GM21526 (cell line): Measurements from ENCODE around the gene ELOVL7.
"Not testable (repeated sequence)": the region's sequence is repeated elsewhere in the genome, so short reads cannot be mapped to it uniquely, and the experiment has no call there.

Experiments used
- ATAC-seq: cut with Tn5 transposase; IDR thresholded peaks from one replicate; pipeline ENCODE4 v1.9.1; 2021; ENCODE audit warnings: moderate library complexity; ENCODE audit not compliant: unreplicated experiment, low FRiP score

The ELOVL7 gene

GRCh38 chr5:60797482-60798153 is 46.5 kb downstream of the ELOVL7 start:
- ATAC-seq = no peak

GRCh38 chr5:60795424-60795950 is 48.6 kb downstream of the ELOVL7 start:
- not testable (repeated sequence) for ATAC-seq

DNA sequence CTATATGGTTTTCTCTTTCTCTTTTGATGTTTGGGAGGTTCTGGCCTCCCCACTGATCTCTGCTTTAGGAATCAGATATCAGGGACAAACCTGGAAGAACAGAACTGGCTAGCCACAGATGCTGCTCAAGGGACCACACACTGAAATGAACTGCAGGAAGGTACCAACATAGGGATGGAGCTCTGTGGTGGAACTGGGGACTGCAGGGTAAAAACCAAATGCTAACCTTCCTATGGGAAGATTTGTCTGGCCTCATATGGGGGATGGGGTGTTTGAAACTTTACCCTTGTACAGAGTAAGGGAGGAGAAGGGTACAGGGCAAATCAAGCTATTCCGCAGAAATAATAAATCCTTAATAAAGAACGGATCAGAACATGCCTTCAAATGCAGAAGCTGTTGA is 49.4 kb downstream of the ELOVL7 start:
- ATAC-seq = no peak

DNA sequence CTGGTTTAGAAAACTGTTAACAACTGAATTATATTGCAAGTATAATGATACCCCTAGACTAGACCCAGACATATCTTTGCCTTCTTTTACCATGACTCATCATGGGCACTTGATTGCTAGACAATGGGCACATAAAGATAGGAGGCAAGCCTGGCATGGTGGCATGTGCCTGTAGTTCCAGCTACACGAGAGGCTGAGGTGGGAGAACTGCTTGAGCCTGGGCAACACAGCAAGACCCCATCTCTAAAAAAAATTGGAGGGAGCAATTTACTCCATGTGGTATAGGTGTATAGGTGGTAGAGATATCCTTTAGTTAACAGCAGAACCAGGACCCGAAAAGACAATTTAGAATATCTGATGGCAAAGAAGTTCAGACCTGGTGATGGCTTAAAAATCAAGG is 51.6 kb downstream of the ELOVL7 start:
- no peak for ATAC-seq

GRCh38 chr5:60789551-60789950 is 54.5 kb downstream of the ELOVL7 start:
- ATAC-seq = no peak

DNA sequence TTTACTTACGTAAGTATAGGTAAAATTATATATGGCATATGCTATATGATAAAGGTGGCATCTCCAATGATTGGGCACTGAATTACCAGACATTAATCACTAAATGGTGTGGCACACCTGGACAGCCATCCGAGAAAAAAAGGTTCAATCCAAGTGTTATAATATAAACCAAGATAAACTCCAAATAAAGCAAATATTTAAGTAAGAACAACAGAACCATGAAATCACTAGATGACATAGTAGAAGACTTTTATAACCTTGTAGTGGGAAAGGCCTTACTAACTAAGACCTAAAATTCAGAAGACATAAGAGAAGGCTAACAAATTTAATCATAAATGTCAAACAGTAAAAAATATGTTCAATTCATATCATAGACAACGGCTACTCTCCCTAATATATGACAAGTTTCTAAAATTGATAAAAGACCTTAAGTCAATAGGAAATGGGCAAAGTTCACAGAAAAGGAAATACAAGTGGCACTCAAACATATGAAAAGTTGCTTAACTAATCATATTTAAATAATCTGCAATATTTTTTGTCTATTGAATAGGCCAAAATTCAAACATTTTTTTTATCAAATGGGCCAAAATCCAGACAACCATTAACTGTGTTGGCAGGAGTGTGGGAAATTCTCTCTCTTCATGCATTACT is 55.1 kb downstream of the ELOVL7 start:
- ATAC-seq = no peak

GRCh38 chr5:60779466-60779865 is 64.6 kb downstream of the ELOVL7 start:
- no peak for ATAC-seq

DNA sequence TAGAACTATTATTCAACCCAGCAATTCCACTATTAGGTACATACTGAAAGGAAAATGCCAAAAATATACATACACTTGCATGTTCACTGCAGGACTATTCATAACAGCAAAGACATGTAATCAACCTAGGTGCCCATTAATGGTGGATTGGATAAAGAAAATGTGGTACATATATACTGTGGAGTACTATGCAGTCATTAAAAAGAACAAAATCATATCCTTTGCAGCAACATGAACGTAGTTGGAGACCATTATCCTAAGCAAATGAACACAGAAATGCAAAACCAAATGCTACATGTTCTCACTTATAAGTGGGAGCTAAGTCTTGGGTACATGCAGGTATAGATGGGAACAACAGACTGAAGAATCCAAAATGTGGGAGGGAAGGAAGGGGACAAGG is 67.7 kb downstream of the ELOVL7 start:
- ATAC-seq = no peak

DNA sequence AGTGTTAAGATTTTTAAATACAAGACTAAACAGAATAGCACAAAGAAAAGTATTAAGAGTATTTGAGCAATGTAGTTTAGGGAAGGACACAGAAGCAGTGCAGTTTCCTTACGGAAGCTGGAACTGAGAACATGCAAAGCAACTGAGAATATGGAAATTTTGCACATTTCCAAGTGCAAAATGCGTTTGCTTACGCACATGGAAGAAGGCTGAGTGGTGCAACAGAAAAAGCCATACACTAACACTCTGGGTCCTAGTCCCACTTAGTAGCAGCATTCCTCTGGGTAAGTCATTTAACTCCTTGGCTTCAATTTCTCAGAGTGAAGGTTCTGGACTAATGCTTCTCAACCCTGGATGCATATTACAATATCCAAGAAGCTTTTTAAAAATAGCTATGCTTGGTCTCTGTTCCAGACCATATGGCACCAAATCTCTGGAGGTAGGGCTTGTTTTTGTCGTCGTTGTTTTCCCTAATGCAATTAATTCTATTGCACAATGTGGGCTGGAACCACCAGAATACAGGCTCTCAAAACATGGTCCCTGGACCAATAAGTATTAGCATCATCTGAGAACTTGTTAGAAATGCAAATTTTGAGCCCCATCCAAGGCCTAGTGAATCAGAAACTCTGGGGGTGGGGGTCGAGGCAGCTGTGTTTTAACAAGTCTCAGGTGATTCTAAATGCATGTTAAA is 78.9 kb downstream of the ELOVL7 start:
- no peak for ATAC-seq

- no peak for ATAC-seq
These were observed 81.0 kb downstream of the ELOVL7 start for GRCh38 chr5:60763061-60763460.

- no peak for ATAC-seq
These were observed 89.6 kb downstream of the ELOVL7 start for GRCh38 chr5:60754495-60754894.

DNA sequence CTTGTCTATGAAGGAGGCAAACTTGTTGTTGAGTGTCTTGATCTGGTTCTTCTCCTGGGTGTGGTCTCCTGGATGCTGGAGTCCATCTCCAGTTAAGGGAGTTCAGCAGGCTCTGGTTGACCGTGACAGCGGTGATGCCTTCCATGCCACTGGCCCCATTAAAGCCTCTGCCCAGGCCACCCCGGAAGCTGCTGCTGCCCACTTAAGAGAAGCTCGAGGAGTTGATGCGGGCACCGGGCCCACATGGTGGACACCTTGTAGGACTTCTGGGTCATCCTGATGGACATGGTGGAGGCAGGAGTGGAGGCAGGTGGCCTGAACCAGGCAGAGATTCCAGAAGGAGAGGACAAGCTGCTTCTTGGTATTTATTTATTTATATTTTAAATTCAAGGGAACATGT is 99.4 kb downstream of the ELOVL7 start:
- no peak for ATAC-seq

GRCh38 chr5:60743511-60744314 is 100.4 kb downstream of the ELOVL7 start:
- ATAC-seq = no peak

DNA sequence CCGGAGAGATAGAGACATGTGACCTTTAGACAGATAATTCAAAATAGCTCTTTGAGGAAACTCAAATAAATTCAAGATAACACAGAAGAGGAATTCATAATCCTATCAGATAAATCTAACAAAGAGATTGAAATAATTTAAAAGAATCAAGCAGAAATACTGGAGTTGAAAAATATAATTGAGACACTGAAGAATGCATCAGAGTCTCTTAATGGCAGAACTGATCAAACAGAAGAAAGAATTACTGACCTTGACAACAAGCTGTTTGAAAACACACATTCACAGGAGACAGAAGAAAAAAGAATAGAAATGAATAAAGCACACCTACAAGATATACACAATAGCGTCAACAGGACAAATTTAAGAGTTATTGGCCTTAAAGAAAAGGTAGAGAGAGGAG is 103.7 kb downstream of the ELOVL7 start:
- no peak for ATAC-seq

GRCh38 chr5:60738933-60739332 is 105.1 kb downstream of the ELOVL7 start:
- ATAC-seq = no peak

DNA sequence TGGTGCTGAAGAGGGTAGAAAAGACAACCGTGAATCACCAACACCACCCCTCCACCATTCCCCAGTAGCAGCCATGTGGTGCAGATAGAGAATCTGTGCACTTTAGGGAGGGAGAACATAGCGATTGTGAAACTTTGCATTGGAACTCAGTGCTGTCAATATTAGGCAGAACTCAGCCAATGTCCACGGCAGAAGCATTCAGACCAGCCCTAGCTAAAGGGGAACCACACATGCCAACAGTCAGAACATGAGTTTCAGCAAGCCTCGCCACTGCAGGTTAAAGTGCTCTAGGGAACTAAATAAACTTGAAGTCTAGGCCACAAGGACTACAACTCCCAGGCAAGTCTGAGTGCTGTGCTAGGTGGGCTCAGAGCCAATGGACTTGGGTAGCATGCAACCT is 105.6 kb downstream of the ELOVL7 start:
- ATAC-seq = peak; percentile 56

DNA sequence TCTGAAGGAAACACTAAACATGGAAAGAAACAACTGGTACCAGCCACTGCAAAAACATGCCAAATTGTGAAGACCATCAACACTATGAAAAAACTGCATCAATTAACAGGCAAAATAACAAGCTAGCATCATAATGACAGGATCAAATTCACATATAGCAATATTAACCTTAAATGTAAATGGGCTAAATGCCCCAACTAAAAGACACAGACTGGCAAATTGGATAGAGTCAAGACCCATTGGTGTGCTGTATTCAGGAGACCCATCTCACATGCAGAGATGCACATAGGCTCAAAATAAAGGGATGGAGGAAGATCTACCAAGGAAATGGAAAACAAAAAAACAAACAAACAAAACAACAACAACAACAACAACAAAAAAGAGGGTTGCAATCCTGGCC is 113.2 kb downstream of the ELOVL7 start:
- ATAC-seq = not testable (repeated sequence)

- ATAC-seq = no peak
These were observed 116.9 kb downstream of the ELOVL7 start for GRCh38 chr5:60727033-60727679.

GRCh38 chr5:60724126-60724525 is 119.9 kb downstream of the ELOVL7 start:
- ATAC-seq = no peak

- ATAC-seq = no peak
These were observed 121.7 kb downstream of the ELOVL7 start for GRCh38 chr5:60722416-60722815.
